NCI-H1417 (cell line): ENCODE data around the gene BCORL1.

ENCODE experiments used
- DNase-seq, 3 experiments: peaks; one replicate each; lab custom pipeline; 2025; lab: John Stamatoyannopoulos, UW

The BCORL1 gene

DNA sequence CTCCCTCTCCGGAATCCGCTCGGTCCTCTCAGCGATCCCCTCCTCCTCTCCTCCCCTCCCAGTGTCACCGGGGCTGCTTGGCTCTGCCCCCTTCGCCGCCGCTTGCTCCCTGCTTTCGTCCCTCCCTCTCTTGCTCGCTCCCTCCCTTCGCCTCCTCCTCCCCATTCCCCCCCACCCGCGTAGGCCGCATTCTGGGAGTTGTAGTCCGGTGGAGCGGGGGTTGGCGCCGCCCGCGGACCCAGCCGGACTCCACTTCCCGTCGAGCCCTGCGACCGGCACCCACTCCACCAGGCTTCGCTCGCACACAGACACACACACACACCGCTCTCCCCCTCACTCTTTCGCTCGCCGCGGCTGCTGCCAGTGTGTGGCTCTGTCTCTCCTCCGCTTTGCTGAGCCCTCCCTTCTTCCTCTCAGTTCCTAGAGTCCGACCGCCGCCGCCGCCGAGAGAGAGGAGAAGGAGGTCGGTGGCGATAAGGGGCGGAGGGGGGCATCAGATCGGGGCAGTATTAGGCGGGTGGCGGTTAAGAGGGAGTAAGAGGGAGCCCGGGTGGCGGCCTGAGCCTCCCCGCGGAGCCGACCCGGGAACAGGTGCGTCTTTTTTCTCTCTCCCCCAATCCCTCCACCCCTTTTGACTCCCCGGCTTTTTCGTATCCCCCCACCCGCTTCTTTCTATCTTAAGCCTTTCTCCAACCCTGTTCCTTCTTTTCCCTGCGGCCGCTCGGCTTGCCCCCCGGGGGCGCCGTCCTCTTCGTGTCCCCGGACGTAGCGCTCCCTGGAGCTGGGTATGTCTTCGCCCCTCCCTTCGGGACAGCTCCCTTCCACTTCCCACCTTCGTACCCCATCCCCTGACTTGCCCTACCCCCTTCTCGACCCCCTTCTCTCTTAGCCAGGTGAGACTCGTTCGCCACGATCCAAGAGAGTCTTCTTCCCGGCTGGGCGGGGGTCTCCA lies at the start of gene BCORL1:
TSS of gene BCORL1 (plus strand) at position 336 of the 952 bp plus-strand sequence. CDS start 22,597 bp downstream, outside the sequence.
- DNase-seq = peak; percentile 86 to 94 (median 92)

- peak in 2 of 3 experiments; percentile 20 to 47 for DNase-seq
These were observed 49.6 kb upstream of the BCORL1 start for GRCh38 chrX:129932821-129933321.

DNA sequence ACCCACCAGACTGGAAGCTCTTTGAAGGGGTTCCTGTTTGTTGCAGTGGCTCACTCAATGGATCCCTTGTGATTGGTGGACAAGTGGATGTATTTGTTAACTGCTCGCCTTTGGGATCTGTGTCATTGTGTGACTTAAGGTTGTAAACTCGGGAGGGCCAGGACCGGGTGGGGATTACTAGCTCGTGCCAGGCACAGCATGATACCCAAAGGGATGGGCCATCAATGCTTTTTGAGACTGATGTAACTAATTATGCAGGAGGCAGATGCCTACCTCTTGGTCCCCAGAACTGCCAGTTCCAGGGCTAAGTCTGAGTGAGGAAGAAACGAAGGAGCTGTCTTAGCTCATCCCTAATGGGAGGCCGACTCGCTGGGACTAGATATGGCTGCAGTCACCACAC lies 48.7 kb upstream of the BCORL1 start:
- DNase-seq = no peak

DNA sequence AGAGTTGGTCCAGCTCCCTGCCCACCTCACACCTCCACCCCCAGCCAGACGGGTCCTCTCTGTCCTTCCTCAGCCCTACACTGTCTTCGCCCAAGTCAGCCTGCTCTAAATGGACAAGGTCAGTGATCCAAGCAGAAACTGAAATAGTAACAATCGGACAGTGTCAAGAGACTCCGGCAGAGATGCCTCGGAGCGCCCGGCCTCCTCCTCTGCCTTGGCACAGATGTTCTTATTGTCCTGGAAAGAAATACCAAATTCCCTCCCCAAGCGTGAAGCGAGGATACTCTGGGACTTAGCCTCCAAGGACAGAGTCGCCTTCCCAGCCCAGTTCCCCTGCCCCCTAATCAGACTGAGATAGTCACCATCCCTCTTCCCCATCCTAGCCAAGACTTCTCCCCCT lies 48.0 kb upstream of the BCORL1 start:
- no peak for DNase-seq

GRCh38 chrX:129934952-129935351 lies 47.5 kb upstream of the BCORL1 start:
- peak in 1 of 3 experiments; percentile 30 for DNase-seq

GRCh38 chrX:129938081-129938480 lies 44.4 kb upstream of the BCORL1 start:
- no peak for DNase-seq

GRCh38 chrX:129939986-129940385 lies 42.4 kb upstream of the BCORL1 start:
- DNase-seq = peak in 1 of 3 experiments; percentile 37

- no peak for DNase-seq
These were observed 41.7 kb upstream of the BCORL1 start for GRCh38 chrX:129940721-129941120.

GRCh38 chrX:129945131-129945530 lies 37.3 kb upstream of the BCORL1 start:
- DNase-seq = no peak

DNA sequence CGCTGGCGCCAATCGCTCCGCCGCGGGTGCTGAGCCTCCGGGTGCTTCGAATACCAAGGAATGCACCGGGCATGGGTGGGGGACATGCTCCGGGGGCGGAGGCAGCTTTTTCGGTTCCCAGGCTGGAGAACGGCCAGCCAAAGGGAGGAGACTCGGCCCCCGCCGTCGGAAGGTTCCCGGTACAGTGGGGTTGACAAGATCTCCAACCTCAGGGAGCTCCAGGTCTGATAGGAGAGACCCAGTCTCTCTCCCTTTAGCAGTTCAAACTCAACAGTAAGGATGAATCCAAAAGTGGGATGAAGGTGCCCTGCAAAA lies 29.1 kb upstream of the BCORL1 start:
- DNase-seq = no peak

DNA sequence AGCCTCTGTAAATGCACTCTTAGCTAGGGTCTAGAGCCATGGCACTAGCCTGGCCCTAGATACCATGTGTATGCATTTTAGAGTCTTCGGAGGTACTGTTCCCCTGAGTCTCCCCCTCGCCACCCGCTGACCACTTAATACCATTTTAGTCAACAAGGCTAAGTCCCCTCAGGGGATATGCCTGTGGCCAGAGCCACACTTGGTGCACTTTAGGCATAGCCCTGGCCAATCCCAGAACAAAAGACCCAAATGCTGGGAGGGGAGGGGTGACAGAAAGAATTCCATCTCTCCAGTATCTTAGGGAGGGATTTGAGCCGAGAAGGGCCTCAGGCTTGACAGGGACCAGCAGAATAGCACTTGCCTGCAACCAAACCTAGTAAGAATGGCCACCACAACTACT lies 28.6 kb upstream of the BCORL1 start:
- no peak for DNase-seq

- DNase-seq = no peak
These were observed 27.6 kb upstream of the BCORL1 start for GRCh38 chrX:129954804-129955203.

DNA sequence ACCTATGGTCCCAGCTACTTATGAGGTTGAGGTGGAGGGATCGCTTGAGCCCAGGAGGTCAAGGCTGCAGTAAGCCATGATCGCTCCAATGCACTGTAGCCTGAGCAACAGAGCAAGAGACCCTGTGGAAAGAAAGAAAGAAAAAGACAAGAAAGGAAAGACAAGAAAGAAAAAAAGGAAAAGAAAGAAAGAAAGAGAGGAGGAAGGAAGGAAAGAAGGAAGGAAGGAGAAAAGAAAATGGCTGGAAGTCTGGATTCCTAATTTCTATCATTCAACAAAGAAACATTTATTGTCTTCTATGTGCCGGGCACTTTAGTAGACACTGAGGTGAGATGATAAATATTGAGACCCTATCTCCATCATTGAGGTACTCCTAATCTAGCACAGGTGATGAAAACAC lies 26.8 kb upstream of the BCORL1 start:
- DNase-seq = no peak

- no peak for DNase-seq
These were observed 26.3 kb upstream of the BCORL1 start for GRCh38 chrX:129956145-129956544.

DNA sequence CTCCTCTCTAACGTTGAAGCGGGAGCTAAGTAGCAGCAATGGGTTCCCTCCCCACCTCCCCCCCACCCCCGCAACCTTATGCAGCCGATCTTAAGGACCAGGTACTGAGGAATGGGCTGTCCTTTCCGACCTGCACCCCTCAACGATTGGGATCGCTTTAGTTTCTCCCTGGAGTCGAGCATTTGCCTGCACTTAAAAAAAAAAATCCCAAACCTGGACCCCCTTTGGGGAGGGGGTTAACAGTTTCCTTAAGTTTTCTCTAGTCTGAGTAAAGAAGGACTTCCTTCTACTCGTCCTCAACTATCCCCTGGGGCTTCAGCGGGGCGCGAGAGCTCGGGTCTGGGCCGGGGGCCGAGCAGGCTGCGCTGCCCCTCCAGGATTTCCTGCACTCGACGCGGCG lies 25.7 kb upstream of the BCORL1 start:
- DNase-seq = no peak

DNA sequence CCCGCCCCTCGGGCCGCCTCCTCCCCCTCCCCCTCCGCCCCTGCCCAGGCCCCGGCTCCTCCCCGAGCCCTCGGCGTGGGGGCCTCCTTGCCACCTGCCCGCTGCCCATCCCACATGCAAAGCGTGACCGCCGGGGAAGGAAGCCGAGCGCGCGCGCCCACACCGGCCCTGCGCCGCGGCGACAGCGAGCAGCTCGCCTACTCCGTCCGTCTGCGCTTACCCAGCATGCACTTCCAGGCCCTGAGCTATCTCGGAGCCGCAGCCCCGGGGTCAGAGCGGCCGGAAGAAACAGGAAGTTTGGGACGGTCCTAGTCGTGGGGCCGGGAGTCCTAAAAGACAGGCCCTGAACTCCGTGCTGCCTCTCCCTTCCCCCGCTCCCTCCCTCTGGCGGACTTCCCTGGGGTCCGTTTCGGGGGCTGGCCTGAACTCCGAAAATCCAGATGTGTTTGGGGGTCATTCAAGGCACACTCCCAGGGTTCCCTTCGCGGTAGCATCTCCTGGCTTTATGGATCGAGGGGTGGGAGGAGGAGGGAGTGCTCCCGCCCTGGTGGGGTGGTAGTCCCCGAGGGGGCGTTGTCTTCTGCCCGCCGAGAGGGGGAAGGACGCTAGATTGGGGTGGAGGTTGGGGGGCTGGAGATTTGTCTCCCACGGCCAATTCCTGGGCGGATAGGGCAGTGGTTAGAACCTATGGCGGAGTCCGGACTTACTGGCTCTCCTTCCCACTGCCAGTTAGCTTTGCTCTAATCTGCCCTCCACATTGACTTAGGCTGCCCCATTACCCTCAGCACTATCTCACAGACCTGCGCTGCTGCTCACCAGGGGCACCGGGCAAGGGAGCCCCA lies 25.0 kb upstream of the BCORL1 start:
- DNase-seq = peak; percentile 61 to 76 (median 68)

GRCh38 chrX:129958083-129958465 lies 24.4 kb upstream of the BCORL1 start:
- DNase-seq = no peak

- DNase-seq = no peak
These were observed 23.5 kb upstream of the BCORL1 start for GRCh38 chrX:129958814-129959492.

- no peak for DNase-seq
These were observed 23.0 kb upstream of the BCORL1 start for GRCh38 chrX:129959493-129959832.

GRCh38 chrX:129961180-129962083 lies 21.0 kb upstream of the BCORL1 start:
- DNase-seq = peak; percentile 28 to 64 (median 57)

DNA sequence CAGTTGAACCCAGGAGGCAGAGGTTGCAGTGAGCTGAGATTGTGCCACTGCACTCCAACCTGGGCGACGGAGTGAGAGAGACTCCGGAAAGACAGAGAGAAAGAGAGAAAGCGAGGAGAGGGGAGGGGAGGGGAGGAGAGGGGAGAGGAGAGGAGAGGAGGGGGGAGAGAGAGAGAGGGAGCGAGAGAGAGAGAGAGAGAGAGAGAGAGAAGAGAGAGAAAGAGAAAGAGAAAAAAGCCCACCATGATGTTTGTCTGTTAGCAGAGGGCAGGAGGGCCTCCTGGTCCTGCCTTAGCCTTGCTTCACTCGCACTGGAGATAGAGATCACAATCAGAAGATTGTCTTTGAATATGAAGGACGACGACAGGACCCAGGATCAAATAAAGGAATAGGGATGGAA lies 18.7 kb upstream of the BCORL1 start:
- no peak for DNase-seq
